ENCODE results near the gene ATP11B. TPM values are rescaled to one million over a fixed set of nuclear protein-coding genes. Genes with fewer than 3 reads are reported as not detected.
A peak's percentile ranks its signal among the peaks of the same experiment; 100 is the strongest.

The ATP11B gene
- polyA plus RNA-seq, 4 donors = 7.0 to 41.3 (median 13.4) TPM

DNA sequence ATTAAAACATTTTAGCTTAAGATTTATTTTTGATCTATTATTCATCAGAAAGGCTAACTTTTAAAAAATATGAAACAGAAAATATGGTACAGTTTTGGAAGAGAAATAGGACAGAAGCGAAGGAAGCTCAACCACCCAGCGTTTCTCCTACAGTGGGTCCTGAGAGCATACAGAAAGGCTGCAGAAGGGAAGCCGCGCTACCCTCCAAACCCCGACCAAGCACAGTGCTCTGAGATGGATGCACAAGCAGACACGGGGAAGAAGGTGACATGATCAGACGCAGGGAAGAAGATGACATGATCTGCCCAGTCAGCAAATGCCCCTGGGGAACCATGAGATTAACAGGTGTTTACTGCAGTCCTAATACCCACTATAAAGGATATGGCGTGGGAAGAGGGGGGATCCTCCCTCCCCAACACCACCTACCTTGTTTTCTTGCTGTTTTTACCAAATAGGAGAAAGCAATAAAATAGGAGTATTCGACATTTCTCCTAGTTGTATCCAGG, 172.6 kb downstream of the ATP11B start:
- Histone ChIP-seq H3K4me1 (ENCODE audit: control insufficient read depth in 3 of 3, insufficient read depth in 2 of 3, low read depth in 1 of 3, low read length in 2 of 3) (peaks cover 0 to 14% (median 6%) of the 10 kb centered on the region in 3 donors), H3K27me3 (ENCODE audit: control insufficient read depth in 3 of 3, insufficient read depth in 3 of 3, low read length in 3 of 3) (no peaks in the 10 kb centered on the region), H3K9me3 (ENCODE audit: control insufficient read depth in 2 of 2, insufficient read depth in 1 of 2, low read depth in 1 of 2, low read length in 1 of 2) (no peaks in the 10 kb centered on the region), H3K4me3 (ENCODE audit: low read depth in 1 of 3, low read length in 3 of 3) (no peak overlapping the region), H3K36me3 (ENCODE audit: control insufficient read depth in 3 of 3, insufficient read depth in 2 of 3, low read depth in 1 of 3, low read length in 3 of 3) (peaks cover 0 to 5% (median 0%) of the 10 kb centered on the region in 3 donors), H3K27ac (ENCODE audit: low read depth in 1 of 3, low read length in 2 of 3) (no peak overlapping the region)
- no peak for FAIRE-seq
- no peak for DNase-seq
- WGBS, 3 donors = 88 to 93% (median 91%) methylated on average over 9 of the region's 9 CpGs

- peaks cover 4 to 22% (median 8%) of the 10 kb centered on the region in 3 donors for H3K4me1 ChIP-seq (ENCODE audit: control insufficient read depth in 3 of 3, insufficient read depth in 2 of 3, low read depth in 1 of 3, low read length in 2 of 3)
- H3K9me3 ChIP-seq (ENCODE audit: control insufficient read depth in 2 of 2, insufficient read depth in 1 of 2, low read depth in 1 of 2, low read length in 1 of 2) = no peaks in the 10 kb centered on the region
- 70 to 81% (median 74%) methylated on average over 6 of the region's 6 CpGs for whole genome bisulfite sequencing, 3 donors
- peaks cover 0 to 2% (median 0%) of the 10 kb centered on the region in 3 donors for H3K36me3 ChIP-seq (ENCODE audit: control insufficient read depth in 3 of 3, insufficient read depth in 2 of 3, low read depth in 1 of 3, low read length in 3 of 3)
- FAIRE-seq = no peak
- no peak overlapping the region for H3K4me3 ChIP-seq (ENCODE audit: low read depth in 1 of 3, low read length in 3 of 3)
- DNase-seq = peak in 1 of 2 donors; percentile 33
- H3K27me3 ChIP-seq (ENCODE audit: control insufficient read depth in 3 of 3, insufficient read depth in 3 of 3, low read length in 3 of 3) = no peaks in the 10 kb centered on the region
- peak overlapping the region in 1 of 3 donors; percentile 10 for H3K27ac ChIP-seq (ENCODE audit: low read depth in 1 of 3, low read length in 2 of 3)
Measured at GRCh38 chr3:182967218-182968204, 174.2 kb downstream of the ATP11B start.

DNA sequence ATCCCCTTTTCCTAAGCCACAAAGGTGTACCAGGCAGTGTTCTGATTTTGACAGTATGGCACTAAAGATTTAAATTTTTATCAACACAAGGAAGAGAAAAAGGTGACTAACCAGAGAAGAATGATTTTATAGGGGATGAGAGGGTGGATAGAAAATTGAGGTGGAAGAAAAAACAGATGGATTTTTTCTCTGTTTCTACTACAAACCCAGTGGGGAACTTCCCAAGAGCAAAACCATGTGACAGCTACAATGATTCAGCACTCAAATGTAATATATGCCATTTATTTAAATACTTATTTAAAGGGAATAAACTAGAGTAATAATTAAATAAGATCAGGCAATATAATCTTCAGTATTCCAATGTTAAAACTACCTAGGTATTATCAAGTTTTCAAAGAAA, 176.0 kb downstream of the ATP11B start:
- no peak for DNase-seq
- Histone ChIP-seq H3K4me3 (ENCODE audit: low read depth in 1 of 3, low read length in 3 of 3) (no peak overlapping the region), H3K4me1 (ENCODE audit: control insufficient read depth in 3 of 3, insufficient read depth in 2 of 3, low read depth in 1 of 3, low read length in 2 of 3) (peaks cover 4 to 22% (median 8%) of the 10 kb centered on the region in 3 donors), H3K36me3 (ENCODE audit: control insufficient read depth in 3 of 3, insufficient read depth in 2 of 3, low read depth in 1 of 3, low read length in 3 of 3) (no peaks in the 10 kb centered on the region), H3K9me3 (ENCODE audit: control insufficient read depth in 2 of 2, insufficient read depth in 1 of 2, low read depth in 1 of 2, low read length in 1 of 2) (no peaks in the 10 kb centered on the region), H3K27me3 (ENCODE audit: control insufficient read depth in 3 of 3, insufficient read depth in 3 of 3, low read length in 3 of 3) (no peaks in the 10 kb centered on the region), H3K27ac (ENCODE audit: low read depth in 1 of 3, low read length in 2 of 3) (no peak overlapping the region)
- FAIRE-seq = no peak

GRCh38 chr3:182969853-182970252, 176.5 kb downstream of the ATP11B start:
- H3K9me3 ChIP-seq (ENCODE audit: control insufficient read depth in 2 of 2, insufficient read depth in 1 of 2, low read depth in 1 of 2, low read length in 1 of 2) = no peaks in the 10 kb centered on the region
- H3K4me1 ChIP-seq (ENCODE audit: control insufficient read depth in 3 of 3, insufficient read depth in 2 of 3, low read depth in 1 of 3, low read length in 2 of 3) = peaks cover 4 to 22% (median 8%) of the 10 kb centered on the region in 3 donors
- no peaks in the 10 kb centered on the region for H3K36me3 ChIP-seq (ENCODE audit: control insufficient read depth in 3 of 3, insufficient read depth in 2 of 3, low read depth in 1 of 3, low read length in 3 of 3)
- no peaks in the 10 kb centered on the region for H3K27me3 ChIP-seq (ENCODE audit: control insufficient read depth in 3 of 3, insufficient read depth in 3 of 3, low read length in 3 of 3)
- DNase-seq (no peak), FAIRE-seq (no peak)
- H3K27ac ChIP-seq (ENCODE audit: low read depth in 1 of 3, low read length in 2 of 3) = no peak overlapping the region
- H3K4me3 ChIP-seq (ENCODE audit: low read depth in 1 of 3, low read length in 3 of 3) = no peak overlapping the region
- 91 to 96% (median 94%) methylated on average over 7 of the region's 7 CpGs for WGBS, 3 donors

GRCh38 chr3:182970811-182971418, 177.6 kb downstream of the ATP11B start:
- H3K27me3 ChIP-seq (ENCODE audit: control insufficient read depth in 3 of 3, insufficient read depth in 3 of 3, low read length in 3 of 3) = no peaks in the 10 kb centered on the region
- 22 to 60% (median 41%) methylated on average over 3 of the region's 3 CpGs for WGBS, 3 donors
- peak overlapping the region in 2 of 3 donors; percentile 67 to 73 for H3K27ac ChIP-seq (ENCODE audit: low read depth in 1 of 3, low read length in 2 of 3)
- H3K4me1 ChIP-seq (ENCODE audit: control insufficient read depth in 3 of 3, insufficient read depth in 2 of 3, low read depth in 1 of 3, low read length in 2 of 3) = peaks cover 4 to 21% (median 7%) of the 10 kb centered on the region in 3 donors
- peak; percentile 15 for FAIRE-seq
- DNase-seq = peak; percentile 84 to 94
- no peaks in the 10 kb centered on the region for H3K9me3 ChIP-seq (ENCODE audit: control insufficient read depth in 2 of 2, insufficient read depth in 1 of 2, low read depth in 1 of 2, low read length in 1 of 2)
- H3K36me3 ChIP-seq (ENCODE audit: control insufficient read depth in 3 of 3, insufficient read depth in 2 of 3, low read depth in 1 of 3, low read length in 3 of 3) = no peaks in the 10 kb centered on the region
- H3K4me3 ChIP-seq (ENCODE audit: low read depth in 1 of 3, low read length in 3 of 3) = no peak overlapping the region

Other genes with a start within 250 kb of the ATP11B start
- gene DCUN1D1, start 187.0 kb downstream of the ATP11B start, polyA plus RNA-seq = 10 to 100 TPM in 2 of 4 donors, 1 to 10 TPM in 2; 9.2 to 40.0 (median 11.7) TPM

Data from small intestine (tissue), 7 donors.